GM23248 (cell line): Measurements from ENCODE around the gene CLRN2. TPM values are rescaled to one million over a fixed set of nuclear protein-coding genes. Genes with fewer than 3 reads are reported as not detected.
A peak's percentile ranks its signal among the peaks of the same experiment; 100 is the strongest.

ENCODE experiments used
- DNase-seq: peaks from one replicate; pipeline ENCODE4 v3.0.0-alpha.2; 2015
- H2AFZ ChIP-seq: fragments of 200-600 bp; sonication (generic); 2 replicates; pipeline ENCODE4 v1.6.1; 2016; ENCODE audit warnings: antibody characterized with exemption
- H3F3A ChIP-seq: fragments of 200-600 bp; sonication (generic); 2 replicates; pipeline ENCODE4 v1.6.1; 2016; ENCODE audit warnings: mild to moderate bottlenecking, antibody characterized with exemption, mixed run types; ENCODE audit not compliant: insufficient read depth
- H3K27ac ChIP-seq: fragments of 200-600 bp; sonication (generic); 2 replicates; pipeline ENCODE4 v1.5.1; 2016; ENCODE audit warnings: mild to moderate bottlenecking
- H3K27me3 ChIP-seq: fragments of 200-600 bp; sonication (generic); replicated peaks from 2 replicates; pipeline ENCODE4 v1.6.1; 2016; ENCODE audit warnings: mild to moderate bottlenecking; ENCODE audit not compliant: insufficient read depth
- H3K36me3 ChIP-seq: fragments of 200-600 bp; sonication (generic); 2 replicates; pipeline ENCODE4 v1.6.1; 2016; ENCODE audit warnings: low read depth, mild to moderate bottlenecking
- H3K4me1 ChIP-seq: fragments of 200-600 bp; sonication (generic); 2 replicates; pipeline ENCODE4 v1.6.1; 2016; ENCODE audit warnings: mild to moderate bottlenecking; ENCODE audit not compliant: insufficient read depth
- H3K4me2 ChIP-seq: fragments of 200-600 bp; sonication (generic); one replicate; pipeline ENCODE4 v1.6.1; 2016; ENCODE audit warnings: mild to moderate bottlenecking; ENCODE audit not compliant: unreplicated experiment
- H3K4me3 ChIP-seq: fragments of 200-600 bp; sonication (generic); 2 replicates; pipeline ENCODE4 v1.5.1; 2016; ENCODE audit warnings: mild to moderate bottlenecking
- H3K79me2 ChIP-seq: fragments of 200-600 bp; sonication (generic); 2 replicates; pipeline ENCODE4 v1.6.1; 2016; ENCODE audit warnings: mild to moderate bottlenecking; ENCODE audit not compliant: insufficient read depth
- H3K9ac ChIP-seq: fragments of 200-600 bp; sonication (generic); 2 replicates; pipeline ENCODE4 v1.6.1; 2016; ENCODE audit warnings: mild to moderate bottlenecking
- H3K9me2 ChIP-seq: fragments of 200-600 bp; sonication (generic); 2 replicates; pipeline ENCODE4 v1.6.1; 2016; ENCODE audit warnings: mixed run types, mild to moderate bottlenecking, moderate library complexity; ENCODE audit not compliant: insufficient read depth
- H3K9me3 ChIP-seq: fragments of 200-600 bp; sonication (generic); one replicate; pipeline ENCODE4 v1.6.1; 2017; ENCODE audit warnings: low read depth
- H4K20me1 ChIP-seq: fragments of 200-600 bp; sonication (generic); 2 replicates; pipeline ENCODE4 v1.6.0; 2016; ENCODE audit not compliant: insufficient read depth
- EZH2 ChIP-seq: fragments of 200-600 bp; sonication (generic); IDR thresholded peaks from 2 replicates; pipeline ENCODE4 v1.6.1; 2018; ENCODE audit warnings: antibody characterized with exemption, mild to moderate bottlenecking; ENCODE audit not compliant: insufficient read depth, poor library complexity, severe bottlenecking
- EZH2phosphoT487 ChIP-seq: fragments of 200-600 bp; sonication (generic); IDR thresholded peaks from 2 replicates; pipeline ENCODE4 v1.6.1; 2018; ENCODE audit warnings: antibody characterized with exemption, moderate library complexity, mild to moderate bottlenecking, low read depth; ENCODE audit not compliant: insufficient read depth
- WGBS, 2 experiments: methylation state at CpG; one replicate each; pipeline ENCODE4 v1.1.6; 2015 to 2017; ENCODE audit warnings: low lambda C conversion rate in 2 of 2, low coverage in 1 of 2; ENCODE audit errors: missing lambda C conversion rate in 2 of 2; 5-methylcytosine and 5-hydroxymethylcytosine counted together
- in situ Hi-C: fragments of 300-500 bp; cut with MboI; formaldehyde crosslinking; loops from 2 replicates; pipeline ENCODE4 v1.15.0; 2020
- polyA plus RNA-seq: library from polyadenylated mRNA; unstranded; fragments of >200 nt; fragmentation: Nextera tagmentation; extraction: Ambion mirVana; gene quantifications from 2 replicates; pipeline ENCODE4 v1.2.1, GENCODE V29; 2016
- total RNA-seq: library from RNA; depleted of rRNA; stranded (reverse); fragments of >200 nt; shearing (Covaris generic); gene quantifications from 2 replicates; pipeline ENCODE4 v1.2.3, GENCODE V29; 2014

CLRN2 gene
- total and polyA plus RNA-seq, 2 experiments from 2014 or later = not detected

DNA sequence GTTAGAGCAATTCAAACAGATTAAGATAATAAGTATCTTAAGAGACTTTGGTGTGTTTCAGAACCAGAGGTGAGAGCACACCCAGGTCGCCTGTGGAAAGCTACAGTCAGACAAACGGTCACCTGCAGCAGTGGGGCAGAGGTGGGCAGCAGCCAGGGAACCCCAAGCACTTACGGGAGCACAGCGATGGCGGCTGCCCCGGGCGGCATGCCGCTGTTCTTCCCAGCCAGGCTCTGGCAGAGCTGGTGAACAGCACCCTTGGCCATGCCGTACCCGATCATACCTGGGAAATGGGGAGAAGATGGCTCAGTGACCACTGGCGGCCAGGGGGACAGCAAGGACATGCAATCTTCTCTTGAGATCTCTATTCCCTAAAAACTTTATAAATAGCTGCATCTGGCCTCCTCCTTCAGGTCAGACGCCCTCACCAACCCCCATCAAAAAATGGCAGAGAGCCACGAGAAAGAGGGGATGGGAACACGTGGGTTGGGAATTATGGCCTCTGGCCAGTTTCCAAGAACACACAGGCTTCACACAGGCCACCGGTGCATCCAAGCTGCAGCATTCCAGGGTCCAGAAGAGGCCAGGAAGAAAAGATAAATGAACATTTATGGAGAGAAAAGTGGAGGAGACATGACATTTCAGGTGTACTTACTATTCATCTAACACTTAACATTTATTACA is 22.8 kb upstream of the CLRN2 start:
- H3K9me3 ChIP-seq = no peaks in the 10 kb centered on the region
- TF ChIP-seq EZH2phosphoT487 (no peak), EZH2 (no peak)
- H3K4me2 ChIP-seq = no peak overlapping the region
- no peak overlapping the region for H2AFZ ChIP-seq
- H3K36me3 ChIP-seq = no peaks in the 10 kb centered on the region
- DNase-seq = no peak
- no peaks in the 10 kb centered on the region for H3K79me2 ChIP-seq
- no peak overlapping the region for H3K27ac ChIP-seq
- no peaks in the 10 kb centered on the region for H3K27me3 ChIP-seq
- 82 to 83% methylated on average over 15 of the region's 15 CpGs for WGBS, 2 experiments
- in situ Hi-C loops = no loop called here
- no peaks in the 10 kb centered on the region for H3K9me2 ChIP-seq
- H4K20me1 ChIP-seq = no peaks in the 10 kb centered on the region
- no peak overlapping the region for H3K4me3 ChIP-seq
- no peak overlapping the region for H3K9ac ChIP-seq
- H3K4me1 ChIP-seq = peaks cover 11% of the 10 kb centered on the region
- peaks cover 4% of the 10 kb centered on the region; the same call in 1 of the 2 replicates for H3F3A ChIP-seq

DNA sequence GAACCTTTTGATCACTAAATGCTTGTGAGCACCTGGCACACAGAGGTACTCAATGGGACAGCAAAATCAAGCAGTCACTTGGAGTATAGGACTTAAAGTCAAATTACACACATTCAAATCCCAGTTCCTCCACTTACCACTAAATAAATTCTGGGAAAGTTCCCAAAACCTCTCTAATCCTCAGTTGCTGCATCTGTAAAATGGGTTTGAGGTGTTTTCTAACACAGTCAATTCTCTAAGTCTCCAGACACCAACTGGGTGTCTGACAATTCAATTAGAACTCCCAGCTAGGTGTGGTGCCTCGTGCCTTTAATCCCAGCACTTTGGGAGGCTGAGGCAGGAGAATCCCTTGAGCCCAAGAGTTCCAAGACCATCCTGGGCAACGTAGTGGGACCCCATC is 22.1 kb upstream of the CLRN2 start:
- TF ChIP-seq EZH2phosphoT487 (no peak), EZH2 (no peak)
- Histone ChIP-seq H3K4me1 (peaks cover 11% of the 10 kb centered on the region), H3K9me3 (no peaks in the 10 kb centered on the region)

GRCh38 chr4:17493619-17494018 is 21.3 kb upstream of the CLRN2 start:
- Histone ChIP-seq H3K4me1 (peaks cover 11% of the 10 kb centered on the region), H3K4me3 (no peak overlapping the region), H3K4me2 (no peak overlapping the region), H3K27me3 (no peaks in the 10 kb centered on the region), H3K9me3 (no peaks in the 10 kb centered on the region), H3K79me2 (no peaks in the 10 kb centered on the region), H3K27ac (no peak overlapping the region), H3K9me2 (no peaks in the 10 kb centered on the region), H3K36me3 (no peaks in the 10 kb centered on the region), H4K20me1 (no peaks in the 10 kb centered on the region), H3F3A (peaks cover 4% of the 10 kb centered on the region; the same call in 1 of the 2 replicates), H2AFZ (no peak overlapping the region), H3K9ac (no peak overlapping the region)
- WGBS, 2 experiments = 58 to 64% methylated on average over 4 of the region's 4 CpGs
- TF ChIP-seq EZH2 (no peak), EZH2phosphoT487 (no peak)
- in situ Hi-C loops = no loop called here
- no peak for DNase-seq

More for the DNA sequence above, 22.1 kb upstream of the CLRN2 start:
- WGBS, 2 experiments = 75 to 81% methylated on average over 2 of the region's 2 CpGs
- H3K4me2 ChIP-seq = no peak overlapping the region
- no peaks in the 10 kb centered on the region for H4K20me1 ChIP-seq
- H3F3A ChIP-seq = peaks cover 4% of the 10 kb centered on the region; the same call in 1 of the 2 replicates
- no peaks in the 10 kb centered on the region for H3K36me3 ChIP-seq
- no peak overlapping the region for H3K27ac ChIP-seq
- in situ Hi-C loops = no loop called here
- H3K9ac ChIP-seq = no peak overlapping the region
- no peak overlapping the region for H2AFZ ChIP-seq
- no peaks in the 10 kb centered on the region for H3K27me3 ChIP-seq
- no peak overlapping the region for H3K4me3 ChIP-seq
- H3K9me2 ChIP-seq = no peaks in the 10 kb centered on the region
- DNase-seq = no peak
- H3K79me2 ChIP-seq = no peaks in the 10 kb centered on the region

DNA sequence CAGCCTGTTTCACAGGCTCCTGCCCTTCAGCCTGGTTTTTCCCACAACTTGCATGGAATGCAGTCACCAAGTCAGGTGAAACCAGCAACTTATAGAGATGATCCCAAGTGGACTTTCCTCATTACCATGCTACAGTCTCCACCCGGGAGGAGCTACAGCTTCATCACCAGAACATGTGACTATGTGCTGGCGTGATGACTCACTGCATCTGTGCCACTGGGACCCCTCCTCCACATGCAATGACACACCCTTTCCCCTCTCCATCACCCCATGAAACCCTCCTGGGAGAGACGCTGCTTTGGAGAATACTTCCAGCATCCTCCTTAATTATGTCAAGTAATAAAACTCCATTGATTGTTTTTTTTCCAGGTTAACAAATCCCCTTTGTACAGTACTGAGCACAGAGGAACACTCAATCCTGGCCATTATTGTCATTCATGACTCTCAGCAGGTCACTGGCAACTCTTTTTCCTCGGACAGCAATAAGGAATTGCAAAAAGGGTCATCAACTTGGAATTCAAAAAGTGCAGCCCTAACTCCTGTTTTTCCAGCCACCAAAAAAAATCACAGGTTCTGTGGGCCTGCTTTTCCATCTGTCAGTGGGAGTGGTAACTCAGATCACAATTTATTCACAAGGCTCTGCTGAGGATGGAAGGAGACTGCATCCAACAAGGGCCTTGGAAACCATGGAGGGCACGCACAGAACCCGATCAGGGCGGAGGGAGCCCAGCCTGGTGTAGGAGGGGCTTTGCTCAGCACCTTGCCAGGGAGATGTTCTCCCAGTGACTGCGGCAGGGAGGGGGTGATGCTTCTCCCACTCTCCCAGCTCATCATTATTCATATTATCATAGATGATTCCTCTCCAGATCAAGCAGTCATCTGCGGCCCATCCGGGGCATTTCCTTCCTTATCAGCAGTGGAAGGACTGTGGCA is 20.4 kb upstream of the CLRN2 start:
- H3K27me3 ChIP-seq = no peaks in the 10 kb centered on the region
- H4K20me1 ChIP-seq = no peaks in the 10 kb centered on the region
- 62 to 64% methylated on average over 10 of the region's 10 CpGs for WGBS, 2 experiments
- no peaks in the 10 kb centered on the region for H3K9me2 ChIP-seq
- peaks cover 11% of the 10 kb centered on the region for H3K4me1 ChIP-seq
- H2AFZ ChIP-seq = no peak overlapping the region
- H3K9ac ChIP-seq = no peak overlapping the region
- peaks cover 4% of the 10 kb centered on the region; the same call in 1 of the 2 replicates for H3F3A ChIP-seq
- in situ Hi-C loops = no loop called here
- no peaks in the 10 kb centered on the region for H3K9me3 ChIP-seq
- peak; percentile 82 for DNase-seq
- no peak overlapping the region for H3K4me3 ChIP-seq
- TF ChIP-seq EZH2phosphoT487 = no peak
- TF ChIP-seq EZH2 = no peak
- no peaks in the 10 kb centered on the region for H3K79me2 ChIP-seq
- peak overlapping the region; percentile 32 for H3K27ac ChIP-seq
- H3K4me2 ChIP-seq = no peak overlapping the region
- 0 out of 2 replicates have a peak, but pooled peaks cover 5% of the 10 kb centered on the region for H3K36me3 ChIP-seq
